ENCODE data around the gene SHF. TPM values are rescaled to one million over a fixed set of nuclear protein-coding genes. Genes with fewer than 3 reads are reported as not detected.

Gene SHF
- total RNA-seq, 1 experiment from 2014 or later: 42.9 TPM

DNA sequence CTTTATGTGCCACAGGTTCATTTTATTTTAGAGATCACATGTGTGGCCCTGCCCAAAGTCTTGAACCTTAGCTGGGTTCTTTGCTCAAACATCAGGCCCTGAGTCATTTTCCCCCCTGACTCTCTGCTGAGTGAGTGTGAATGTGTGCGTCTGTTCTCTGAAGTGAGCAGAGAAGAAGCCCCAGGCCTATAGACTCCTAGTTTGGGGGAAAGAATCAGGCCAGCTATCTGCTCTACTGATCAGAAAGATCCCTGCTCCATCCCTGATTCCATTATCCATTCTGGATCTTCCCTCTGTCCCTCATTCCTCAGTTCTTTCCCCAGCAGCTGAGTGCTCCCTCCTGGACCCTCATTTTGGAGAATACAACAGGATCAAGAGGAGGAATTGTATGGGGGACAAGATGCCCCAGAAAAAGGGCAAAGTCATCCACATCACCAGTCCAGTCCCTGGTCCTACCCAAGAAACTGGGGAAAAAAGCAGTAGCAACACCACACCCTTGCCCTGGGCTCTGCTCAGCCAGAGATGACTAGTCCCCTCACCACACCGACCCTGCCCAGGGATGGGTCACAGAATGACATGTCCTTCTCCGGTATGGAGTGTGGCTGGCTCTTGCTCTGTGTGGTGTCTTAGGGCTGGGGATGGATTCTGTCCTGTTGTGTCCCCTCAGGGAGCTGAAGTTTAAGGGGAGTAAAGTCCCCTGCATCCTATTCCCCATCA, 54.8 kb downstream of the SHF start:
- TF ChIP-seq EZH2 (IDR thresholded peaks at IDR 0.05; ENCODE audit: borderline replicate concordance, low read depth, low read length, poor library complexity, severe bottlenecking): no peak
- TF ChIP-seq, protein P1, sequence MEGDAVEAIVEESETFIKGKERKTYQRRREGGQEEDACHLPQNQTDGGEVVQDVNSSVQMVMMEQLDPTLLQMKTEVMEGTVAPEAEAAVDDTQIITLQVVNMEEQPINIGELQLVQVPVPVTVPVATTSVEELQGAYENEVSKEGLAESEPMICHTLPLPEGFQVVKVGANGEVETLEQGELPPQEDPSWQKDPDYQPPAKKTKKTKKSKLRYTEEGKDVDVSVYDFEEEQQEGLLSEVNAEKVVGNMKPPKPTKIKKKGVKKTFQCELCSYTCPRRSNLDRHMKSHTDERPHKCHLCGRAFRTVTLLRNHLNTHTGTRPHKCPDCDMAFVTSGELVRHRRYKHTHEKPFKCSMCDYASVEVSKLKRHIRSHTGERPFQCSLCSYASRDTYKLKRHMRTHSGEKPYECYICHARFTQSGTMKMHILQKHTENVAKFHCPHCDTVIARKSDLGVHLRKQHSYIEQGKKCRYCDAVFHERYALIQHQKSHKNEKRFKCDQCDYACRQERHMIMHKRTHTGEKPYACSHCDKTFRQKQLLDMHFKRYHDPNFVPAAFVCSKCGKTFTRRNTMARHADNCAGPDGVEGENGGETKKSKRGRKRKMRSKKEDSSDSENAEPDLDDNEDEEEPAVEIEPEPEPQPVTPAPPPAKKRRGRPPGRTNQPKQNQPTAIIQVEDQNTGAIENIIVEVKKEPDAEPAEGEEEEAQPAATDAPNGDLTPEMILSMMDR (conservative IDR thresholded peaks at IDR 0.05; ENCODE audit: low read depth, low read length): no peak
- no peaks in the 10 kb centered on the region for H3K9me3 ChIP-seq (ENCODE audit: low read depth, low read length, poor library complexity, severe bottlenecking)
- no peak for DNase-seq (ENCODE audit: low spot score)
- ChIA-PET CTCF (no interaction called here), POLR2A (ENCODE audit: low non-redundant PET) (no interaction called here)
- no peaks in the 10 kb centered on the region for H3K27me3 ChIP-seq (replicated peaks; ENCODE audit: insufficient read depth, low read depth, low read length, poor library complexity)
- intact Hi-C loops (cut with micrococcal nuclease; ENCODE audit: unreplicated experiment): no loop called here
- no peaks in the 10 kb centered on the region for H3K4me1 ChIP-seq (ENCODE audit: insufficient read depth, low read length, poor library complexity, severe bottlenecking)
- H3K27ac ChIP-seq (ENCODE audit: low read depth, low read length, poor library complexity, severe bottlenecking): no peak overlapping the region
- no TSS peak for BruUV-seq (replicated peaks)
- no peaks in the 10 kb centered on the region for H3K36me3 ChIP-seq (ENCODE audit: insufficient read depth, low read length, poor library complexity, severe bottlenecking)
- H3K4me3 ChIP-seq (ENCODE audit: low read depth, low read length, poor library complexity, severe bottlenecking): no peak overlapping the region

DNA sequence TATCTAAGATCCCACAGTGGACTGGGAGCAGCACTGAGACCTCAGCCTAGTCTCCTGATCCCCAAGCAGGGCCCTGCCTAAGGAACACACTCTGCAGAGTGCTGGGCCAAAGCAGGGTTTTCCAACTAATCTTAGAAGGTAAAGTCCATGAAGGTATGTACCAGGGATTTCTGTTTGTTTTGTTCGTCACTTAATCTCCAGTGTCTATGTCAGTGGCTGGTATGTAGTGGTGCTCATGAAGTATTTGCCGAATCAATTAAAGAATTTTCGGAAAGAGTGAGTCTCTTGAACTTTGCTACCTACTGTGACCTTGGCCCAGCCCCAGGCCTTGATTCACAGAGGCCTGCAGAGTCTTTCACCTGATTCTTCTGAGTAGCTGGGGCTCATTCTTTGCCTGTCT, 56.3 kb downstream of the SHF start:
- H3K36me3 ChIP-seq (ENCODE audit: insufficient read depth, low read length, poor library complexity, severe bottlenecking): no peaks in the 10 kb centered on the region
- ChIA-PET CTCF (interaction anchor here (2.7 kb wide), 1 partner anchor 13 kb away, joined by 7 read pairs; no protein-coding TSS in a partner anchor), POLR2A (ENCODE audit: low non-redundant PET) (no interaction called here)
- H3K4me1 ChIP-seq (ENCODE audit: insufficient read depth, low read length, poor library complexity, severe bottlenecking): no peaks in the 10 kb centered on the region
- H3K9me3 ChIP-seq (ENCODE audit: low read depth, low read length, poor library complexity, severe bottlenecking): no peaks in the 10 kb centered on the region
- H3K27me3 ChIP-seq (replicated peaks; ENCODE audit: insufficient read depth, low read depth, low read length, poor library complexity): no peaks in the 10 kb centered on the region
- no peak for DNase-seq (ENCODE audit: low spot score)
- no TSS peak for BruUV-seq (replicated peaks)
- H3K4me3 ChIP-seq (ENCODE audit: low read depth, low read length, poor library complexity, severe bottlenecking): no peak overlapping the region
- no peak overlapping the region for H3K27ac ChIP-seq (ENCODE audit: low read depth, low read length, poor library complexity, severe bottlenecking)
- intact Hi-C loops (cut with micrococcal nuclease; ENCODE audit: unreplicated experiment): no loop called here
- TF ChIP-seq, protein P1 (conservative IDR thresholded peaks at IDR 0.05; ENCODE audit: low read depth, low read length): no peak
- TF ChIP-seq EZH2 (IDR thresholded peaks at IDR 0.05; ENCODE audit: borderline replicate concordance, low read depth, low read length, poor library complexity, severe bottlenecking): no peak

DNA sequence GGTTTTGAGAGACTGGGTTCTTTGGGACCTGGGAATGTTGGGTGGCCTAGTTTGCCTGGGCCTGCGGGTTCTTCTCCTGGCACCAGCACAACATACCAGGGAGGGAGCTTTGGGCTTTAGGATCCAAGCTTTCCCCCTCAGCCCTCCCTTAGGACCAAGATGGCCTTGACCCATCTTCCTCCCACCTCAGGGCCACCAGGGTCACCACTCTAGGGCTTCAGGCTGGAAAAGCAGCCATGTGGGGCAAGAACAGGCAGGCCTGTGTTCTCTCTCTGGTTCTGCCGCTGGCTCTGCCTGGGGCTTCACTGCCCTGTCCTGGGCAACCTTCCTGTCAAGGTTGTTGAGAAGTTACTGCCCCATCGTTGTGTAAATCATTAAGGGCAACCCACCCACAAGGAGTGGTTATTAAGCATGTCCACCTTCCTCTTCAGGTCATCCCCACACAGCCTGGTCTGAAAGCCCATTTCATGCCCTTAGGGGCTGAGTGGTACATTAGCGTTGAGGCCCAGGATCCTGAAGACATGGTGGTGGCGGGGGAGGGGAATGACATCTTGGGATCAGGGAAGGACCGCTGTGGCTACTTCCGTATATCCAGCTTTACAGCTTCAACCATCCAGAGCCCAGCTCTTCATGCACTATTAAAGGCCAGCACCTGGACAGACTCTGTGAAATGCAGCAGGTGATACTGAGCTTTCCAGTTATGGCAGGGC, 57.3 kb downstream of the SHF start:
- BruUV-seq (replicated peaks): no TSS peak
- no peak overlapping the region for H3K4me3 ChIP-seq (ENCODE audit: low read depth, low read length, poor library complexity, severe bottlenecking)
- no peaks in the 10 kb centered on the region for H3K27me3 ChIP-seq (replicated peaks; ENCODE audit: insufficient read depth, low read depth, low read length, poor library complexity)

More for the DNA sequence above, 57.3 kb downstream of the SHF start:
- TF ChIP-seq, protein P1 (conservative IDR thresholded peaks at IDR 0.05; ENCODE audit: low read depth, low read length): no peak
- no peak for TF ChIP-seq EZH2 (IDR thresholded peaks at IDR 0.05; ENCODE audit: borderline replicate concordance, low read depth, low read length, poor library complexity, severe bottlenecking)
- ChIA-PET POLR2A (ENCODE audit: low non-redundant PET) (no interaction called here), CTCF (interaction anchor here (0.7 to 2.7 kb wide), 2 partner anchors 12 to 467 kb away, joined by 3 to 7 read pairs; no protein-coding TSS in a partner anchor)
- no peak for DNase-seq (ENCODE audit: low spot score)
- Histone ChIP-seq H3K9me3 (ENCODE audit: low read depth, low read length, poor library complexity, severe bottlenecking) (no peaks in the 10 kb centered on the region), H3K4me1 (ENCODE audit: insufficient read depth, low read length, poor library complexity, severe bottlenecking) (no peaks in the 10 kb centered on the region), H3K27ac (ENCODE audit: low read depth, low read length, poor library complexity, severe bottlenecking) (no peak overlapping the region), H3K36me3 (ENCODE audit: insufficient read depth, low read length, poor library complexity, severe bottlenecking) (no peaks in the 10 kb centered on the region)
- intact Hi-C loops (cut with micrococcal nuclease; ENCODE audit: unreplicated experiment): no loop called here
